Measurements from ENCODE around the gene PLA2G4D. TPM values are rescaled to one million over a fixed set of nuclear protein-coding genes. Genes with fewer than 3 reads are reported as not detected.

Gene PLA2G4D
- total RNA-seq, 1 donor from 2014 or later, result not detected

DNA sequence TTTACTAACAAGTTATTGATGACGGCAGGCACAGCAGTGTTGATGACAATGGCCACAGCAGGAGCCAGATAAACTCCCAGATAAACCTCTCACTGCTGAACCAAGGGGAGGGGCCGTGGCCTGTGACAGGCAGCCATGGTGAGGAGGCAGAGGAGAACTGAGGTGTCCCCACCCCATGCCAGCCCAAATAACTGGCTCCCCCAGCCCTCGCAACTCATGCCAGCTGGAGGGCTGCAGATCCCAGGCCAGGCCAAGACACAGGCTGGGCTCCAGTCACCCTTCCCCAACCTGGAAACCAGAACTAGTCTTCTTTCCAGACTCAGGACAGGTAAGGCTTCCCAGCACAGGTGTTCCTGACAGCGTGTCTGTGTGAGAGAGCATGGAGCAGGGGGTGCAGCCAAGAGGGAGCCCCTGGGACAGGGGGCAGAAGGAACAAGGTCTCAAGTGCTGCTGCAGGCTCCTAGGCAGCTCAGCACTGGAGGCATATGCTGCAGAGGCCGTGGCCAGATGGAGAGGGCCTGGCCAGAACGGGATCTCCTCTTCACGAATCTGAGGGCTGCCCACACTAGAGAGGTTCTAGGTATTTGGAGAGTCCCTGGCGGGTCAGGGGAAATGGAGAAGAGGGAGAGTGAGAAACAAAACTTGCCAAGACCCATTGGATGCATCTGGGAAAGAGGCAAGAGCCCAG is 46.2 kb upstream of the PLA2G4D start:
- H3K27ac Mint-ChIP-seq (ENCODE audit: unreplicated experiment), result no peak overlapping the region
- H3K4me1 Mint-ChIP-seq (ENCODE audit: low read depth, unreplicated experiment), result no peaks in the 10 kb centered on the region
- TF ChIP-seq, protein P1, sequence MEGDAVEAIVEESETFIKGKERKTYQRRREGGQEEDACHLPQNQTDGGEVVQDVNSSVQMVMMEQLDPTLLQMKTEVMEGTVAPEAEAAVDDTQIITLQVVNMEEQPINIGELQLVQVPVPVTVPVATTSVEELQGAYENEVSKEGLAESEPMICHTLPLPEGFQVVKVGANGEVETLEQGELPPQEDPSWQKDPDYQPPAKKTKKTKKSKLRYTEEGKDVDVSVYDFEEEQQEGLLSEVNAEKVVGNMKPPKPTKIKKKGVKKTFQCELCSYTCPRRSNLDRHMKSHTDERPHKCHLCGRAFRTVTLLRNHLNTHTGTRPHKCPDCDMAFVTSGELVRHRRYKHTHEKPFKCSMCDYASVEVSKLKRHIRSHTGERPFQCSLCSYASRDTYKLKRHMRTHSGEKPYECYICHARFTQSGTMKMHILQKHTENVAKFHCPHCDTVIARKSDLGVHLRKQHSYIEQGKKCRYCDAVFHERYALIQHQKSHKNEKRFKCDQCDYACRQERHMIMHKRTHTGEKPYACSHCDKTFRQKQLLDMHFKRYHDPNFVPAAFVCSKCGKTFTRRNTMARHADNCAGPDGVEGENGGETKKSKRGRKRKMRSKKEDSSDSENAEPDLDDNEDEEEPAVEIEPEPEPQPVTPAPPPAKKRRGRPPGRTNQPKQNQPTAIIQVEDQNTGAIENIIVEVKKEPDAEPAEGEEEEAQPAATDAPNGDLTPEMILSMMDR (IDR thresholded peaks at IDR 0.05; ENCODE audit: partially characterized antibody, unreplicated experiment), result no peak
- H3K36me3 Mint-ChIP-seq (ENCODE audit: unreplicated experiment), result peaks cover 9% of the 10 kb centered on the region
- peaks cover 6% of the 10 kb centered on the region for H3K9me3 Mint-ChIP-seq (ENCODE audit: unreplicated experiment)
- H3K4me3 Mint-ChIP-seq (ENCODE audit: unreplicated experiment), result no peak overlapping the region
- DNase-seq, result no peak
- H3K27me3 Mint-ChIP-seq (ENCODE audit: unreplicated experiment), result peaks cover 11% of the 10 kb centered on the region

- H3K36me3 Mint-ChIP-seq (ENCODE audit: unreplicated experiment), result peaks cover 9% of the 10 kb centered on the region
- no peak overlapping the region for H3K4me3 Mint-ChIP-seq (ENCODE audit: unreplicated experiment)
- peaks cover 8% of the 10 kb centered on the region for H3K27me3 Mint-ChIP-seq (ENCODE audit: unreplicated experiment)
- DNase-seq, result no peak
- H3K9me3 Mint-ChIP-seq (ENCODE audit: unreplicated experiment), result peaks cover 2% of the 10 kb centered on the region
- no peaks in the 10 kb centered on the region for H3K4me1 Mint-ChIP-seq (ENCODE audit: low read depth, unreplicated experiment)
- TF ChIP-seq, protein P1 (IDR thresholded peaks at IDR 0.05; ENCODE audit: partially characterized antibody, unreplicated experiment), result no peak
- H3K27ac Mint-ChIP-seq (ENCODE audit: unreplicated experiment), result no peak overlapping the region
Measured at GRCh38 chr15:42139596-42139995, 45.2 kb upstream of the PLA2G4D start.

DNA sequence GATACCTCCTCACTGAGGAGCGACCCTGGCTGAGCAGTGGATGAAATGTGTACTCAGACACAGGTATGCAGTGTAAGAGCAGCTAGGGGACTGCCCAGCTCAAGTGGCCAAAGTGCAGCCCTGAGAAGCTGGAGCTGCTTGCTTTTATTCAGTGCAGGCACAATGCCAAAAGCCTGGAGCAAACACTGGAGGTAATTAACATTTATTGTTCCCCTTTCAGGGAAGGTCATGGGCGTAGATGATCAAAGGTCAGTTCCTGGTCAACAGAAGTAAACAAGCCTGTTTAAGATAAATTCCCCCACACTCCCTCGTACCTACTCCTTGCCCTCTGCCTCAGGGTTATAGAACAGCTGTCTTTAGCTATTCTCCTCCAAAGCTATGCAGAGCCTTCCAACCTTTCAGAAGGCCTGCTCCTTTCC is 44.6 kb upstream of the PLA2G4D start:
- Mint-ChIP-seq H3K9me3 (ENCODE audit: unreplicated experiment) (peaks cover 2% of the 10 kb centered on the region), H3K4me1 (ENCODE audit: low read depth, unreplicated experiment) (no peaks in the 10 kb centered on the region), H3K36me3 (ENCODE audit: unreplicated experiment) (peaks cover 9% of the 10 kb centered on the region), H3K4me3 (ENCODE audit: unreplicated experiment) (no peak overlapping the region), H3K27ac (ENCODE audit: unreplicated experiment) (no peak overlapping the region), H3K27me3 (ENCODE audit: unreplicated experiment) (peaks cover 8% of the 10 kb centered on the region)
- TF ChIP-seq, protein P1 (IDR thresholded peaks at IDR 0.05; ENCODE audit: partially characterized antibody, unreplicated experiment), result no peak
- DNase-seq, result no peak

DNA sequence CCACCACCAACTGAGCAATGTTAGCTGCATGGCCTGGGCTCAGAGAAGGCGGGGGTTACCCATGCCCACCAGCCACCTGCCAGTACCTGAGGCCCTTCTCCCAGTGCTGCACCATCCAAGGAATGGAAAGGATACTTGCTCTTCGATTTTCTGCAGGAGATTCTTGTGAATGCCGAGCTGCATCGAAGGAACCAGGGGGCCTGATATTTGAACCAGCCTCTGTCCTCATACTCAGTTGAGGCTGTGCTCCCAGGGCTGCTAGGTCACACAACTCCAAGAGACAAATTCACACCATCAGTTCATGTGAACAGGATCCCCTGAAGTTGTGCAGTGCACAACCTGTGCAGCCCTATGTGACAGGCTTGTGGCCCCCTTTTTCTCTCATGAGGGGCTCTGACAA is 44.0 kb upstream of the PLA2G4D start:
- peaks cover 2% of the 10 kb centered on the region for H3K9me3 Mint-ChIP-seq (ENCODE audit: unreplicated experiment)
- DNase-seq, result no peak

More for the DNA sequence above, 44.0 kb upstream of the PLA2G4D start:
- Mint-ChIP-seq H3K27me3 (ENCODE audit: unreplicated experiment) (peaks cover 8% of the 10 kb centered on the region), H3K36me3 (ENCODE audit: unreplicated experiment) (peaks cover 9% of the 10 kb centered on the region), H3K27ac (ENCODE audit: unreplicated experiment) (no peak overlapping the region), H3K4me3 (ENCODE audit: unreplicated experiment) (no peak overlapping the region), H3K4me1 (ENCODE audit: low read depth, unreplicated experiment) (no peaks in the 10 kb centered on the region)
- TF ChIP-seq, protein P1 (IDR thresholded peaks at IDR 0.05; ENCODE audit: partially characterized antibody, unreplicated experiment), result no peak
